SK-MEL-5 (cell line): ENCODE results near the gene GRM4. TPM values are rescaled to one million over a fixed set of nuclear protein-coding genes. Genes with fewer than 3 reads are reported as not detected.

Experiments used
- DNase-seq: peaks from one replicate; pipeline ENCODE4 v3.0.0-alpha.2; 2016; ENCODE audit warnings: low read depth, low spot score
- in situ Hi-C: cut with HindIII; loops from 2 replicates; pipeline ENCODE4 v1.10.0; 2016; ENCODE audit warnings: low sequenced_read_pairs, high pct_unique_total_duplicates, low pct_unique_long_range_greater_than_20kb
- total RNA-seq: library from RNA; depleted of rRNA; stranded (reverse); fragments of >200 nt; shearing (Covaris generic); gene quantifications from 2 replicates; pipeline ENCODE4 v1.2.3, GENCODE V29; 2014

Gene GRM4
- total RNA-seq, 1 experiment from 2014 or later, result not detected

DNA sequence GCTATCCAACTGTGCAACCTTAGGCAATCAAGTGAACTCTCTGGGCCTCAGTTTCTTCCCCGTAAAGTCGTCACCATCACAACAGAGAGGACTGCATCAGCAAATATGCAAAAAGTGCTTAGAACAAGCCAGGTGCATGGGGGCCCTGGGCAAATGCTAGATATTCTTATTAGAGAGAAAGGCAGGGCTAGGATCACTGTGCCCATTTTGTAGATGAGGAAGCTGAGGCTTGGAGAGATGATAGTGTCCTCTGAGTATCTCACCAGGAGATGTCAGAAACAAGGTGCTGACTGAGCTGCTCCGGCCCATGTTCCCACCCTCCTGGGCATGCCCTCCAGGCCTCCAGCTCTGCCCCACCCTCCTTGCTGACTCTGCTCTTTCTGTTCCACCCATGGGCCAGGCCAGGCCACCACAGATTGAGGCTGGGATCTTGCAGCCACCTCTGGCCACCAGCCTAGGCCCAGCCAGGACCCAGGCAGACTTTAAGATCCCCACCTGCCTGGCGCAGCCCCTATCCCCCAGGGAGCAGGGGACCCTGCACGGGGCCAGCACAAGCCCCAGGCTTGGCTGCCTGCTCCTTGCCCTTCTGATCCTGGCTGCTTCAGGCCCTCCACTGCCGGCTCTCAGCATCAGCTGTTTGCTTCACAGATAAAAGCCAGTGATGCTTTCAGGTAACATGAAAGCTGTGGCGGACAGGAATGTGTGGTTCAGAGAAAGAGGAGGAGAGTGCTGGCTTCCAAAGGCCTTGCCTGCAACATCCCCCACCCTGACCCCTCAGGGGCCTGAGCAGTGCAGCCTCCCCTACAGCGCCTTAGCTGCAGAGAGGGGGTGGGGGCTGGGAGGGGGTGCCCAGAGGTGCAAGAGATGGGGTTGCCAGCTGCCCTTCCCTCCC is 47.6 kb downstream of the GRM4 start:
- no peak for DNase-seq
- in situ Hi-C loops, result no loop called here

DNA sequence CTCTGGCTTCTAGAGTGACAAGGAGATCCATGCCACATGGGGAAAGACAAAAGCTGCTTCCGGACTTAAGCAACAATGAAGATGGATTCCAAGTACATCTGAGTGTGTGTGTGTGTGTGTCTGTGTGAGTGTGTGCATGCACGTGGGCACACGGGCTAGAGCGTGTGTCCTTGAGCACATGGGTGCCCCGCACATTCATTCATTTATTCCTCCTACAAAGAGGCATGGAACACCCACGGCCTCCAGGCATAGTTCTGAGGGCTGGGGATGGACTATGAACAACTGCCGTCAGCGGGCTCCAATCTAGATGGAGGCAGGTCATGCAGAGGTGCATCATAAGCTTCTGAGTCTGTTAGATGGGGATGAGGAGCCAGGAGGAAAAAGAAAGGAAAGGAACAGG is 49.1 kb downstream of the GRM4 start:
- DNase-seq, result no peak
- in situ Hi-C loops, result no loop called here

DNA sequence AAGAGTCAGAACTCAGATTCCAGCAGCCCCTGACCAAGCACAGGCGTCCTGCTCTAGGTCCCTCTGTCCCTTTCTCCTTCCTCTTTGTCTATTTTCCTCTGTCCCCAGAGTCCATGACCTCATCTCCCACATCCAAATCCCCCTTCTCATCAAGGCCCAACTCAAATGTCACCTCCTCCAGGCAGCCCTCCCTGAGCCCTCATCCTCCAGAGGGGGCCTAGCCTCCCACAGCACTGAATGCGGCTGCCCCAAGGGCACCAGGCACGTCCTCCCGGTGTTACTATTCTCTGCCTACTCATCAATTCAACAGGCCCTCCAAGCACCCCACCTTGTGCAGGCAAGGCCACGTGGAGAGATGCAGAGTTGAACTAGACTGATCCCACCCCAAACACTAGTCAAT is 49.7 kb downstream of the GRM4 start:
- DNase-seq, result no peak
- in situ Hi-C loops, result no loop called here

DNA sequence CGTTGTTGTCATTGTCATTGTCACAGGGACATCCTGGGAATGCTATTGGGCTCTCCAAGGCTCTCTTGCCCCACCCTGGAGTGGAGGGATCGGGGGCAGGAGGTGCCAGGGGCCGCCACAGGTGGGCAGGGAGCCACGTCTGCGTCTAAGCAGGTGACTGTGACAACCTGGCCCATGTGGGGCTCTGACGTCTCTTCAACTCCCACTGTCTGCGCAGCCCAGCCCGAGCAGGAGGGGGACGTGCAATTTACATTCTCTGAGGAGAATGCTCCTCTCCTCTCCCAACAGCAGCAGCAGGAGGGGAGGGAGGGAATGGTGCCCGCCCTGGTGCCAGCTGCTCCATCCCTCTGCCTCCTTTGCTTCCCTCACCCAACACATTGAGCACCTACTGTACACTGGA is 50.1 kb downstream of the GRM4 start:
- in situ Hi-C loops, result no loop called here
- no peak for DNase-seq

DNA sequence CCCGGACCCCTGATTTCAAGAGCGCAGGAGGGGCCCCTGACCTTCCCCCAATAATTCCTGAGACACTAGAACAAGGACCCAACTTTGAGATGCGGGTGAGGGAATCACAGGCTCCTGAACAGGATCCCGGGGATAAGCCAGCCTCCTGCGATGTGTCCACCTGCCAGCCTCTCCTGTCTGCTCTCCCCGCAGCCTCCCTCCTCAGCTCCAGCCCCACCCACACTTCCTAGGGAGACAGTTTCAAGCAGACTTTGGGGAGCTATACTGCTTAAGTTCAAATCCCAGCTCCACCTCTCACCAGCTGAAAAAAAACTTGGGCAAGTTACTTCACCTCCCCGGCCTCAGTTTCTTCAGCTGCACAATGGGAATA is 50.8 kb downstream of the GRM4 start:
- no peak for DNase-seq
- in situ Hi-C loops, result no loop called here

DNA sequence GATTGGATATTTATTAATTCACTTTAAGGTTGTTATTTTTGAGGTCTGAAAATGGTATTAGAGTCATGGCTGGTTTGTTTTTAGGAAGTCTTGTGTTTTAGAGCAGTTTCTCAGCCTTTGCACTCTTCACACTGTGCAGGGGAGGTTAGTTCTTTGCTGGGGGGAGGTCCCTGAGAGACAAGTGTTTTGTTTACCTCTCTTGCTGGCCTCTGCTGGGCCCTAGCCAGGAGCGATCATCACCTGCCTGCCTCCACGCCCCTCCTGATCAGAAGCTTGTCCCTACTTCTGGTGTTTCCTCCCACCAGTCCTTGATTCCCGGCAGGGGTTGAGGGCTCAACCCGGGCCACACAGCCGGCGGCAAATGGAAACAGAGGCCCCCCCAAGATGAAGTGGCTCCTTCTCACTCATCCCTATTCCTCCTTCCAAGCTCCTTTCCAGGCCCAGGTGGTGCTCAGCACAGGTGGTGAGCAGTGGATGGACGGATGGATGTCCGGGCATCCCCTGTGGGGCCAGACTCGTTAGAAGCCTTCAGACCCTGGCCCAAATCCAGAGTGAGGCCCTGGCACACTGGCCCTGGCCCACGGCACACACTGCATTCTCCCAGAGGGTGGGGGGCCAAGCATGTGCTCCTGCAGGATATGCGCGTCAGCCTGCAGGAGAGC is 51.3 kb downstream of the GRM4 start:
- no peak for DNase-seq
- in situ Hi-C loops, result no loop called here

DNA sequence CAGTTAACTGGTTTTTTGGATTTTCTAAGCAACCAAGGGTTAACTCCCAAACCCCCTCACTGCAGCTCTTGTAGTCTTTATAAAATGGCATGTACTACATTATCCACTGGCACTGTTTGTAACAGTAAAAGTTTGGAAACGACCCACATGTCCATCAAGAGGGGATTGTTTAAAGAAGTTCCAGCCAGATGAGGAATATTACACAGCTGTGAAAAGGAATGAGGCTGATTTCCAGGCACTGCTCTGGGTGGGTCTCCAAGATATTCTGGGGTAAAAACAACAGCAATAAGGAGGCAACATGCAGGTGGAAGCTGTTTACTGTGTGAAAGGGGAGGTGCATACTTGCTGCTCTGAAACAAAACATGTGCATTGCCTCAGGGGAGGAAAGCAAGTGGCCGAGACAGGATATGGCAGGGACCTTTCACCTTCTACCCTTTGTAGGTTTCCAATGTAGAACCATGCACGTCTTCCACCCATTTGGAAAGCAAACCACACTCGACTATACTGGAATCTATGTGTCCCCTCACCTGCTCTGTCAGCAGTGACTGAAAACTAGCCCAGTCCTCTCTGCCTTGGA is 51.9 kb downstream of the GRM4 start:
- in situ Hi-C loops, result no loop called here
- no peak for DNase-seq

DNA sequence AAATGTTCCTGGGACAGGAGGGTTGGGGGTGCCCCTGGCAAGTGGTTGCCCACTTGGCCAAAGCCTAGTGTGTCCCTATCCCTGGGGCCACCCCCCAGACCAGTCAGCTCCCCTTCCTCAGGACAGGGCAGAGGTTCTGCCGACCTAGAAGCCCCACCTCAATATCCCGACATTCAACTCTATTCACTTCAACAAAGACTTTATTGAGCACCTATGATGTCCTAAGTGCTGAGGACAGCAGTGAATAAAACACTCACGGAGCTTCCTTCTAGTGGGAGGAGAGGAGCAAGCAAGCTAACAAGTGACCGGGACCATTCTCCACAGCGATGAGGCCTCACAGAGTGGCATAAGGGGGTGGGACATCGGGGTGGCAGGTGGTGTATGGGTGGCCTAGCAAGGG is 52.7 kb downstream of the GRM4 start:
- in situ Hi-C loops, result no loop called here

DNA sequence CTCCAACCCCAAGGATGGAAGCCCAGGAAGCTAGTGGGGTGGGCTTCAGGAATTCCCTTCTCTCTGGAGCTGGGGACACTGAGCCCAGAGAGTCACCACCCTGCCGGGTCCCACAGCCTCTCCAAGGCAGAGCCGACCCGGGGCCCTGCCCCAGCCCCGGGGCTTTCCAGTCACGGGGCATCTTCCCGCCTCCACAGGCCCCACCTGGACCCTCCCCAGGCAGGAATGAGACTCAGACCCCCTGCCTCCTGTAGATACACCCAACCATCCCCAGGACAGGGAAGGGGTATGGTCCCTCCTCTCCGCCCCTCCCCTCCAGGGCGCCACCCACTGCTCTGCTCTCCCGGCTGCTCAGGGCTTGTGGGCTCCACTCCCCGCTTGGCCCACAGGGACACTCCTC is 53.3 kb downstream of the GRM4 start:
- in situ Hi-C loops, result no loop called here
- DNase-seq, result no peak

More for the DNA sequence above, 52.7 kb downstream of the GRM4 start:
- DNase-seq, result no peak

DNA sequence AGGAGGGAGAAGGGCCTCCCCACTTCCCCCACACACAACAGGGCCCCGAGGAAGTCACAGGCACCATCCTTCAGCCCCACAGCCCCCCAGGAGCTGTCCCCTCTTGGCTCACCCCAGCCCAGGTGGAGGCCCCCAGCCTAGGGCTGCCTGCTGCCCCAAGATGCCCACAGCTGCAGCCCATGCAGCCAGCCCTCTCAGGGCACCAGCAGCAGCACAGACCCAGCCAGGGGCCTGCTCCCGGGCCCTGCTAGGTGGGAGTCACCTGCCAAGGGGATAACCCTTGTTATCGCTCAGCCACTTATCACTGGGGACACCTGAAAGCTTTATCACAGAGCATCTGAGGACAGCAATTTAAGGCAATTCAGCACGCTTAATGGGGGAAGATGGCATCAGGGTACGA is 55.0 kb downstream of the GRM4 start:
- in situ Hi-C loops, result no loop called here
- DNase-seq, result no peak

DNA sequence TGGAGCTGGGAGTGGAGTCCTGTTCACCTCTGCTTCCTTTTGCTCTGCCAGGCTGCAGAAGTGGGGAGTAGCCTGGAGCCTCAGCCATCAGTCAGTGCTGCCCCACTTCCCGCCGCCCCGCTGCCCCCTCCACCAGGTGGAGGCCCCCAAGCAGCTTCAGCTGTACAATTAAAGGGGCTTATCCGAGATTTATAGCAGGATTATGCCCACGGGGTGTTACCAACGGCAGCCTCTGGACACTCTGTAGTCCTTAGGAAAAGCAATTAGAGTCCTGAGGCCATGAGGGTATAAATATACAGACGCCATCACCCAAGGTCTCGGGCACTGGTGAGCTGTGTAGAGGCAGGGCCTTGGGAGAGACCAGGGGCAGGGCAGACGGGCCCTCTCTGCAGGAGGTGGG is 55.4 kb downstream of the GRM4 start:
- DNase-seq, result no peak
- in situ Hi-C loops, result no loop called here

DNA sequence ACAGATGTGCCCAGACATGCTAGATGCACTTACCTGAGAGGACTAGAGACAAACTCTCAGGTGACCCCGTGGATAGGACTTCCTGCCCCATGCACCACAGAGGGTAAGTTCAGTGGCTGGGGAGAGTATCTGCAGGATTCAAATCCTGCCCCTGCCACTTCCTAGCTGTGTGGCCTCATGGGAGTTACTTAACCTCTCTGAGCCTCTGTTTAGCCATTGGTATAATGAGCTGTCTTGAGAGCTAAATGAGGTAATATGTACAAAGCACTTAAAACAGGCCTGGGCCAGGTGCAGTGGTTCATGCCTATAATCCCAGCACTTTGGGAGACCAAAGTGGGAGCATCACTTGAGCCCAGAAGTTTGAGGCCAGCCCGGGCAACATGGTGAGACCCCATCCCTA is 59.3 kb downstream of the GRM4 start:
- DNase-seq, result no peak
- in situ Hi-C loops, result no loop called here

DNA sequence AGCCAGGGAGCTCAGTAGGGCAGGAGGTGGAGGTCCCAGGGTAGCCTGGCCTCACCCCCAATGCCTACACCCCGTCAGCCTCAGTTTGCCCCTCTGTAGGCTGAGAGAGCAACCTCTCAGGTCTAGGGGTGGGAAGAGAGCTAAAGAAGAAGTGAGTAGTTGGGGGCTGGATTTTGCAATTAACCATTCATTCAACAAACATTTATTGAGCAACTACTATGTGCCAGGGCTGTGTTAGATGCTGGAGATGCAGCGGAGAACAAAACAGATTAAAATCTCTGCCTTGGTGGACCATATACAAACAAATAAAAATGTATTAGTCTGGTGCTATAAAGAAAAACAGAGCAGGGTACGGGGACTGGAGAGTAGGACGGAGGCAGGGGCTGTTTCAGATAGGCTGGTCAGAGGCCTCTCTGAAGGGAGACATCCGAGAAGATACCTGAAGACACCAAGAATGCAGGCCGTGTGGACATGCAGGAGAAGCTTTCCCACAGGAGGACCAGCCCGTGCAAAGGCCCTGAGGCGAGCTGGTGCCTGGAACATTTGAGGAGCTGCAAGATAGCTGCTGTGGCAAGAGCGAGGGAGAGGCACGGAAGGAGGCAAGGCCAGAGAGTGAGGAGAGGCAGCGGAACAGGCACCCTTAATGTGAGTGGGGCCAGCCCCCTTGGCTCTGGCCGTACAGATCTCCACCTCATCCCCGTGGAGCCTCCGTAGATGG is 60.3 kb downstream of the GRM4 start:
- no peak for DNase-seq
- in situ Hi-C loops, result no loop called here

DNA sequence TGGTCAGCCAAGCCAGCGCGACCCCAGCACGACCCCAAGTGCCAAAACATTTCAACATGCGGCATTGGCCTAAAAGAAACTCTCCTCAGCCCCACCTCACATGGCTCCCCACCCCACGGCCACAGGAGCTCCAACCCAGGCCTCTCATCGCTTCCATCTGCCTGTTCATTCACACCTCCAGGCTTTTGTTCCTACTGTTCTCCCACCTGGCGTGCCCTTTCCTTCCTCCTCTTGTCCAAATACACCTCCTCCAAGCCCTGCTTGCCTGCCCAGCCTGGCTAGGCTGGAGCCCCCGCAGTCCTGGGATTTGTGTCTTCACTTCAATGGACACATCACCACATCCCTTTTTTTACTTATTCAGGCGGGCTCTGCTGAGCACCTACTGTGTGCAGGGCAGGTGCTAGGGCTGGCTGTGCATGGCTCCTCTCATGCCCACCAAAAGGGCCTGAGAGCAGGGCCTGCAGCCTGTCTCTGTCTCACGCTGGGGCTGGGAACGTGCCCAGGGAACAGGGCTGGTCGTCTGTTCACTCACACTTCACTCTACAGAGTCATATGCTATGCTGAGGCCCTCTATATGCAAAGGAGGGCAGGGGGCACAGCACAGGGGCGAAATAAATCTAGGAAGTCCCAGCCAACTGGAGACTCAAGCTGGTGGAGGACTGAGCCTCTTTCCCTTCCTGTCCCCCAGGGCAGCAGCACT is 61.1 kb downstream of the GRM4 start:
- in situ Hi-C loops, result no loop called here
- DNase-seq, result no peak

DNA sequence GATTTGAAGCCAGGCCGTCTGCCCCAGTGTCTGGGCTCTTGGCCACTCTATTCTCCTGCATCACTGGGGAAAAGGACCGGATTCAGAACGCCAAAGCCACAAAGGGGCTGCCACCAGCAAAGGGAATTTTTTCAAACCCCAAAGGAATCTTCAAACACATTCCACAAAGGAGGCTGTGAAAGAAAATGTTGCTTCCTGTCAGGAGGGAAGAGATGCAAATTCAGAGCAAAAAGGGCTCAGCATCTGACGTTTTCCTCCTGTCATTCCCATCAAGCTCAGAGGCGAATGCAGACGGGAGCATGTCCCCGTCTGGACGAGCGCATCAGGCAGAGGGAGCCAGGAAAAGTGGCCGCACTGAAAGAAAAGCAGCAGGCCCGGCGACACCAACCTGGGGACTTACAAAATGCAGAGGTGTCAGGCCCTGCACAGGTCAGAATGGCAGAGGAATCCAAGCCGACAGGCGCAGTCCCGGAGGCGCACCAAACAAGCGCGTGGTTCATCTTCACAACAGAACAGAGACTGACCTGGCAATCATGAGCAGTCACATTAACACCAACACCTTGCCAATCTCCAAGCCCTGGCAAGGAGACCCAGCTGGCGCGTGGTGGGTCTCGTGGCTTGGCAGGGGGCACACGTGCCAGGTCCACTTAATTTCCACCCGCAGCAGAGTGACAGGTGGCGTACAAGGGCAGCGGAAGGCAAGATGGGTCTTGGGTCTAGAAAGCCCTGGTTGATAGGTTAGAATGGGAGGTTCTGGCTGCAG is 62.8 kb downstream of the GRM4 start:
- no peak for DNase-seq
- in situ Hi-C loops, result no loop called here

DNA sequence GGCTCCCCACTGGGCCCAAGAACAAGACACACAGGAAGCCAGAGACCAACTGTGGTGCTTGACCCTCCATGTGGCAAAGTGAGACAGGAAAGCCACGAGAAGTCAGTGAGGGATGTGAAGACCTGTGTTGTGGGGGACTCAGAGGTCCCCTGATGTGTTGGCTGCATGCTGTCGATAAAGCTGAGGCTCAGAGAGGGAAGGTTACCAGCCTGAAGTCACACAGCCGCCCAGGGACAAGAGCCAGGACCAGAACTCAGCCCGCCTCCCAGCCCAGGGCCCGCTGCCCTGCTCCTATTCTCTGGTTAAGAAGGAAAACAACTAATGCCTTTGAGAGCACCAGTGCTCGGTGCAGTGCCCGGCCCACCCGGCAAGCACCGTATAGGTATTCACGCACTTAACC is 63.5 kb downstream of the GRM4 start:
- in situ Hi-C loops, result no loop called here
- no peak for DNase-seq

DNA sequence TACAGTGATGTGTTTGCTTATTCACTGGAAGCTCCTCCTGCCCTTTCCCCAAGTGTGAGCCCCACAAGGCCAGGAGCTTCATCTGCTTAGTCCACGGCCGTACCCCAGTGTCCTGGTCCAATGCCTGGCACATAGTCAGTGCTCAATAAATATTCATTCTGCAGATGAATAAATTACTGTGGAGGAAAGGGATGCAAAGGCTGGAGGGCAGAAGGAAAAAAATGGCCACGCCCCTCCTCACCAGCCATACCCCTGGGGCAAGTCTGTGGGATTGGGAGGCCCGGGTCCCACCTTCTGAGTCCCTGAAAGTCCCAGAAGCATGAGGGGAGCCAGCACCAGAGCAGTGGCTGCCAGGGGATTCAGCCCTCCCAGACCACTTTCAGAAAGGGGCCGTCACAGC is 65.5 kb downstream of the GRM4 start:
- in situ Hi-C loops, result no loop called here
- no peak for DNase-seq
